ENCODE data around the gene TRAK2.
"Not testable (repeated sequence)": the region's sequence is repeated elsewhere in the genome, so short reads cannot be mapped to it uniquely, and the experiment has no call there.

Gene TRAK2

GRCh38 chr2:201419057-201419635 is 32.1 kb downstream of the TRAK2 start:
- DNase-seq (ENCODE audit: low read depth, low spot score): no peak

GRCh38 chr2:201415149-201415548 is 36.1 kb downstream of the TRAK2 start:
- no peak for DNase-seq (ENCODE audit: low read depth, low spot score)

GRCh38 chr2:201414099-201415023 is 36.9 kb downstream of the TRAK2 start:
- no peak for DNase-seq (ENCODE audit: low read depth, low spot score)

DNA sequence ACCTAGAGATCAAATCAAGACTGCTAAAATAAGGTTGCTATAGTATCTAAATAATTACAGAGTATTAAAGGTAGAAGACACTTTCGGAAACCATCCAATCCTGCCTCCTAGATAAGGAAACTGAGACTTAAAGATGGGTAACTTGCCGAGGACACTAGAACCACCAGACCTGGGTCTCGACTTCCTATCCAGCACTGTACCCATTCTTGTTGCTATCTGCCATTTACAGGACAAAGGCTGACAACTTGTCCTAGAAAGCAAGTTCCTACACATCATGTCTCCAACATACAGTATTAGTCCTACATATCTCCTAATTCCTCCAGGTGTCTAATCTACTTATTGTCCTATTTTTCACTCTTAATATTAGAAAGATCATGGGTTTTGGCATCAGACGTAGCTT is 37.7 kb downstream of the TRAK2 start:
- DNase-seq (ENCODE audit: low read depth, low spot score): no peak

- no peak for DNase-seq (ENCODE audit: low read depth, low spot score)
These were observed 38.1 kb downstream of the TRAK2 start for GRCh38 chr2:201413143-201413542.

GRCh38 chr2:201411421-201411820 is 39.8 kb downstream of the TRAK2 start:
- DNase-seq (ENCODE audit: low read depth, low spot score): no peak

GRCh38 chr2:201408931-201409330 is 42.3 kb downstream of the TRAK2 start:
- DNase-seq (ENCODE audit: low read depth, low spot score): no peak

GRCh38 chr2:201407265-201407664 is 44.0 kb downstream of the TRAK2 start:
- no peak for DNase-seq (ENCODE audit: low read depth, low spot score)

DNA sequence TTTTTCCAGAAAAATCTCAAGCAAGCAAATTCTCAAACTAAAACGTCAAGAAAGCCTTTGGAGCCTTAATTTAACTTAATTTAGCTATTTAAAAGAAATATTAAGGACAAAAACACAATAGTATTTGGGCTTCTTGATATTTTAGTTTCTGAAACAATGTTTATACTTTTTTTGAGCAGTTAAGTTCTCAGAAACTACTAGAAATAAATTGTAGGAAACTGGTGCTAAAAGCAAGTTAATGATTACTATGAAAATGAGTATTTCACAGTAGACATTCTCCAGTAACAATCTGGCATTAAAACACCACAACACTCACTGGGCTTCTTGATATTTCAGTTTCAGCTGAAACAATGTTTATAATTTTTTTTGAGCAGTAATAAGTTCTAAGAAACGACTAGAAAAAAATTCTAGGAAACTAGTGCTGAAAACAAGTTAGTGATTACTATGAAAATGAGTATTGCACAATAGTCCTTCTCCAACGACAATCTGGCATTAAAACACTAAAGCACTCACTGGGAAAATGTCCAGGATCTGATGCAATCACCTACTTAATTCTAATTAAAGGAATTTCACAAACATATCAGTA is 45.1 kb downstream of the TRAK2 start:
- DNase-seq (ENCODE audit: low read depth, low spot score): no peak

GRCh38 chr2:201404699-201405280 is 46.5 kb downstream of the TRAK2 start:
- no peak for DNase-seq (ENCODE audit: low read depth, low spot score)

DNA sequence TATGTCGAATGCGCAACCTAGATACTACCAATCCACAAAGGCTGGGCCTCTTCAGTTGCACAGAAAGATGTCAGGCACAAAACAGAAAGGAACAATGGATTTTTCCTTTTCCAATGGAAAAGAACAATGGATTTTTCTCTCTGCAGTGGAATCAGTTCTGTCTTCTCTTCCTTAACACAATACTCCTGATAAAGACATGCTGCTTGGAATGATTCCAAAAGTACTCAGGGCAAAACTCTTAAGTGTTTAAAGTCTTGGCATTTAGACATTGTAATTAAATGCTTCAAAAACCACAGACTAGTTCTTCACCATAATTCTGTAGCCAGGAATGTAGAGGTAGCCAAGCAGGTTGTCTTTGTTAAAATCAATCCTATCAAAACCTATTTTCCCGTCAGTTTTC is 47.4 kb downstream of the TRAK2 start:
- DNase-seq (ENCODE audit: low read depth, low spot score): no peak

DNA sequence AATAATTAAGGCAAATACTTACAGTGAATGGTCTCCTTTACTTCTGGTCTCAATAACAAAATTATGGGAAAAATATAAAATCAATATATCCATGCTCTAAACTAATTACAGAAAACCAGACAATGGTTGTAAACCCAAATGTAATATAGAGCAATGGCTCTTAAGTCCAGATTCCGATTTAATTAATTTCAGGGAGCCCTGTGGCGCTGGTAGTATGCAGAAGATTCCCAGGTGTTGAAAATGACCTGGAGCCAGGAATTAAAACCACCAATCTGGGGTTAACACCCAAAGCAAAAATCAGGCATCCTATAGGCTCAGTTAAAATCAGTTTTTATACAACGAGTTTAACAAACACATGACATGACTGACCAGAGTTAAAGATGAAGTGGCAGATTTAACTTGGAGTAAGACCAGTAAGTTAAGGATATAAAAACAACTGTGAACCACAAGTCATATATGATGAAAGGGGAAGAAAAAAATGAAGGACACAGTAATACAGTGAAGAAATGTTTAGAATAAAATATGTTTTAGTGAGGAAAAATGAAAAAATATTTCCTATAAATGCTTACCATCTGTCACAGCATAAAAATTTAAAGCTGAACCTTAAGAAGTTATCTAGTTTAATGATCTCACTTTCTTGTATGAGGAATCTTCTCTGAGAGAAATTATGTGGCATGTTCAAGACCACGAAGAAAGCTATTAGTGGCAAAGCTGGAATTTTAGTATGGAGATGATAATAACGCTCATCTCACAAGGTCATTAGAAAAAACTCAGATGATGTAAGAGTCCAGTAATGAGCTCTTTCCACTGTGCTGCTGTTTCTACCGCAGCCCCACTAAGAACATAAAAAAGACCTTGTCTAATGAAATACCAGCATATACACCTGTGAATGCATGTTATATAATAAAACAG is 48.4 kb downstream of the TRAK2 start:
- DNase-seq (ENCODE audit: low read depth, low spot score): no peak

DNA sequence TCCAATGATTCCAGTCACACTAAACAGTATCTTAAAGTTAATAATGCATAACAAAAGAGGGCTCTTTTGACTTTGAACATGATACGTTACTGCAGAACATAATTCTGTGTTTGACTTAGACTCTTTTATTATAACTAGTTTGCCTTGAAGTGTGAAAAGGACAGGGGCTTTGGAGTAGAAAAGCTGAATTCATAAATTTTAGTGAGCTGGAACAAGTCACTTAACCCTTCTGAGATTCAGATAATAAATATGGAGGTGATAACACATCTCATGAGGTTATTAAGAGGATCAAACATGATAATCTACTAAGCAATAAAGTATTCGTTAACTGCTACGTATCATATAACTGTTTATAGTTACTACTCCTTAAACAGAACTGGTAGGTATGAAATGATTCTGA is 49.4 kb downstream of the TRAK2 start:
- no peak for DNase-seq (ENCODE audit: low read depth, low spot score)

DNA sequence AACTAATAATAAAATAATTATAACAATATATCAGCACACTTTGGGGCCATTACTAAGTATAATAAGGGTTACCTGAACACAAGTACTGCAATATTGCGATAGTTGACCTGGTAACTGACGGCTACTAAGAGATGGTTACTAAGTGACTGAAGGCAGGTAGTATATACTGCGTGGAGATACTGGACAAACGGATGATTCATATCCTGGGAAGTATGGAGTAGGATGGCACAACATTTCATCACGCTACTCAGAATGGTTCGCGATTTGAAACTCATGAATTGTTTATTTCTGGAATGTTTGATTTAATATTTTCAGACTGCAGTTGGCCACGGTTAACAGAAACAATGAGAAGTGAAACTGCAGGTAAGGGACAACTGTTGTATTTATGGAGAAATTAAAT is 54.7 kb downstream of the TRAK2 start:
- no peak for DNase-seq (ENCODE audit: low read depth, low spot score)

- DNase-seq (ENCODE audit: low read depth, low spot score): no peak
These were observed 68.1 kb downstream of the TRAK2 start for GRCh38 chr2:201383136-201383535.

DNA sequence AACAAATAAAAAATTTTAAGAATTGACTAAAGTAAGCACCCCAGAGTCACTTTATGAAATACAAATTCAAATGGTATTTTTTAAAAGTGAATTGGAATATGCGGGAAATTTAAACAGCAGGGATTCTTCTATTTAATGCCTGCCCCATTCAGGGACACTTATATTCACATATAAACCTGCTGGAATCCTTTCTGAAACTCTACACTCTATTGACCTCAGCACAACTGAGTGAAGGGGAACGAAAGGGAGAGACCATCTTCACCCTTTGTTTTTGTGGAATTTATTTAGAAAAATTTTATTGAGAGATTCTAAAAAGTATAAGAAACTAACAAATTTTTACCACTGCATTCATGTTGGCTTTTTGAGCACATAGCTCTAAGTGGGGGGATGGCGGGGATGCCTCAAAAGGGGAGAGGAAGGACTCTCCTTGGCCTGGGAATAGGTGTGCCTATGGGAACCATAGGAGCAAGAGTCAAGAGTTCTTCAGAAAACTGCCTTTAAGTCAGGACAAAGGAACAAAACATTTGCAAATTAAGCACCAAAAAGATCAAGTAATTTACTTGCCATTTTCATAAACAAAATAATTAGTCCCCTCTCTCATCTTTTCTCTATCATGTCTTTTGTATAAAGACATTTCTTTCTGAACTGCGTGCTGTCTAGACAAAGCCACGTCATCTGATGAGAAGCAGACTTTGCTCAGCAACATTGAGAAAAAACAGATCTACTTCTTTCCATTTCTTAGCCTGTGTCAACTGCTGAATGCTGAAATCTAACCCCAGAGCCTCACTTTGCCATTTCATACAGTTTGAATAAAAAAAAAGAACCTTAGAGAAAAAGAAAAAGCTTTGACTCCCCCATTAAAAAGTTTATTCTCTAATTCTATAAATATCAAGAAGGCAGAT is 72.5 kb downstream of the TRAK2 start:
- DNase-seq (ENCODE audit: low read depth, low spot score): no peak

DNA sequence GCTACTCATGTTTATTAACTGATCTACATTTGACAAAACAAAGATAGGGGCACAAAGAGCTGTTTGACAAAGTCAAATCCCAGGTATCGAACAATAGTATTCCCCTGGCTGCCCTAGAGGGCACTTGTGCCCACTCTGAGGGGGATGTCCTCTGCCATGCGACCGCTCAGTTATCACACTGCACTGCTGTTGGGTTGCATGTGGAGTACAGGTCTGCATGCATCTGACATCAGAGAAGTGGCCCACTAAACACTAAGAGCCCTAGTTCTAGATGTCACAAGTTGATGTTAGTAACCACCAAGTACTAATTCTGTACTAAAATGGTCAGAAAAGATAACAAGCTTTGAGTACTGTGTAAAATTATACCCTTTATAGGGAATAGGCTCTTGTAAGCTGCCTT is 74.0 kb downstream of the TRAK2 start:
- no peak for DNase-seq (ENCODE audit: low read depth, low spot score)

GRCh38 chr2:201369775-201370174 is 81.5 kb downstream of the TRAK2 start:
- no peak for DNase-seq (ENCODE audit: low read depth, low spot score)

DNA sequence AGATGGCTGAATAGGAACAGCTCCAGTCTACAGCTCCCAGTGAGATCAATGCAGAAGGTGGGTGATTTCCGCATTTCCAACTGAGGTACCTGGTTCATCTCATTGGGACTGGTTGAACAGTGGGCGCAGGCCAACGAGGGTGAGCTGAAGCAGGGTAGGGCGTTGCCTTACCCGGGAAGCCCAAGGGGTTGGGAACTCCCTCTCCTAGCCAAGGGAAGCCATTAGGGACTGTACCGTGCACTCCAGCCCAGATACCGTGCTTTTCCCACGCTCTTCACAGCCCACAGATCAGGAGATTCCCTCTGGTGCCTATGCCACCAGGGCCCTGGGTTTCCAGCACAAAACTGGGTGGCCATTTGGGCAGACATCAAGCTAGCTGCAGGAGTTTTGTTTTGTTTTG is 81.9 kb downstream of the TRAK2 start:
- not testable (repeated sequence) for DNase-seq (ENCODE audit: low read depth, low spot score)

- no peak for DNase-seq (ENCODE audit: low read depth, low spot score)
These were observed 85.1 kb downstream of the TRAK2 start for GRCh38 chr2:201366146-201366545.
